Caco-2 (cell line): ENCODE results near the gene SATB1. TPM values are rescaled to one million over a fixed set of nuclear protein-coding genes. Genes with fewer than 3 reads are reported as not detected.

Source experiments
- BruUV-seq: library from RNA; stranded (reverse); fragments of 400-500 nt; replicated peaks from 2 replicates; lab custom pipeline; 2021; lab: Mats Ljungman, UMichigan
- CTCF ChIA-PET: fragments of 300-600 bp; sonication (Branson Sonifier 250); formaldehyde crosslinking; loops from one replicate; lab custom pipeline; 2022; ENCODE audit warnings: antibody characterized with exemption; lab: Charles Lee
- POLR2A ChIA-PET: fragments of 300-600 bp; sonication (Branson Sonifier 250); formaldehyde crosslinking; loops from one replicate; lab custom pipeline; 2022; ENCODE audit warnings: antibody characterized with exemption; lab: Charles Lee
- DNase-seq, 2 experiments: peaks; one replicate each; pipeline versions ENCODE4 v3.0.0 to v3.0.0-alpha.2; 2020 to 2022
- H3K27me3 ChIP-seq: replicated peaks from 2 replicates; pipeline ENCODE4 v1.6.0; 2011; ENCODE audit warnings: low read length; ENCODE audit not compliant: control insufficient read depth, insufficient read depth
- H3K36me3 ChIP-seq: 2 replicates; pipeline ENCODE4 v1.5.1; 2011; ENCODE audit warnings: low read length; ENCODE audit not compliant: control insufficient read depth, insufficient read depth
- H3K4me1 ChIP-seq: fragments of 250-450 bp; sonication (Bioruptor Pico); 2 replicates; pipeline ENCODE4 v1.5.1; 2020; ENCODE audit warnings: mild to moderate bottlenecking
- H3K4me3 ChIP-seq: 2 replicates; pipeline ENCODE4 v1.5.1; 2011; ENCODE audit warnings: low read depth, mild to moderate bottlenecking, control low read depth, low read length
- H3K9me3 ChIP-seq: fragments of 250-450 bp; sonication (Bioruptor Pico); 2 replicates; pipeline ENCODE4 v1.5.1; 2020; ENCODE audit warnings: mild to moderate bottlenecking, moderate library complexity
- H3K27ac Mint-ChIP-seq: one replicate; pipeline ENCODE4 v1.8.0; 2022; ENCODE audit warnings: mixed read lengths; ENCODE audit not compliant: unreplicated experiment
- H3K27me3 Mint-ChIP-seq: one replicate; pipeline ENCODE4 v1.8.0; 2022; ENCODE audit warnings: mixed read lengths; ENCODE audit not compliant: insufficient read depth, unreplicated experiment
- H3K36me3 Mint-ChIP-seq: one replicate; pipeline ENCODE4 v1.8.0; 2022; ENCODE audit warnings: mild to moderate bottlenecking, mixed read lengths; ENCODE audit not compliant: insufficient read depth, unreplicated experiment
- H3K4me1 Mint-ChIP-seq: one replicate; pipeline ENCODE4 v1.8.0; 2022; ENCODE audit warnings: low read depth, mixed read lengths; ENCODE audit not compliant: unreplicated experiment
- H3K4me3 Mint-ChIP-seq: one replicate; pipeline ENCODE4 v1.8.0; 2022; ENCODE audit warnings: mild to moderate bottlenecking, moderate library complexity, mixed read lengths; ENCODE audit not compliant: unreplicated experiment
- H3K9me3 Mint-ChIP-seq: one replicate; pipeline ENCODE4 v1.8.0; 2022; ENCODE audit warnings: mixed read lengths; ENCODE audit not compliant: unreplicated experiment
- intact Hi-C: fragments of 100-400 bp; cut with micrococcal nuclease; formaldehyde crosslinking; loops from one replicate; pipeline ENCODE4 v1.10.0; 2022; ENCODE audit not compliant: unreplicated experiment
- total RNA-seq: library from RNA; stranded (reverse); gene quantifications from 2 replicates; pipeline ENCODE4 v1.2.3, GENCODE V29; 2022
- TF ChIP-seq, protein P1 (sequence below), 2 experiments: fragments of 200-600 bp in 1 of 2; IDR thresholded peaks; 1 replicate in 1 of 2; 2 replicates in 1 of 2; pipeline versions ENCODE4 v1.5.1 to v1.8.0; 2011 to 2022; ENCODE audit warnings: antibody characterized with exemption in 1 of 2, control low read depth in 1 of 2, inconsistent platforms in 1 of 2, low read depth in 1 of 2, low read length in 1 of 2, mild to moderate bottlenecking in 1 of 2, moderate library complexity in 1 of 2; ENCODE audit not compliant: insufficient read depth in 1 of 2, severe bottlenecking in 1 of 2, unreplicated experiment in 1 of 2

SATB1 gene
- total RNA-seq, 1 experiment from 2014 or later: 13.8 TPM

DNA sequence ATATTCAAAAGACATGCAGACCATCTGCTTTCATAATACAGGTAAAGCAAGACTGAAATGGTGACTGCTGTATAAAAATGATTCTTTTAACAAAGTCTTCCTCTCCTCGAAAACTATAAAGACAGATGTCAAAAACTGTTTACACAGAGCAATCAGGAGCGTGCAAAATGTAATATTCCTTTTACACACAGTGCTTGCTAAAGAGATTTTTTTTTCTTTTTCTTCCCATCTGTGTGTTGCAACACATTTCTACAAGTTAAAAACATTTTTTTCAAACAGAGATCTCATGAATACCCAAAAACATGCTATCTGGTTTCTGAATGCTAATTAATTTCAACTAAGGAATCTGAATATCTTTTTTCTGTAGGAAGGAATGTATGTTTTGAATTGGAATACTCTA lies 22.1 kb downstream of the SATB1 start:
- Histone ChIP-seq H3K4me3 (no peak overlapping the region), H3K4me1 (no peaks in the 10 kb centered on the region), H3K36me3 (no peaks in the 10 kb centered on the region), H3K27me3 (no peaks in the 10 kb centered on the region), H3K9me3 (no peaks in the 10 kb centered on the region)
- CTCF ChIA-PET: no interaction called here
- no TSS peak for BruUV-seq
- TF ChIP-seq, protein P1, sequence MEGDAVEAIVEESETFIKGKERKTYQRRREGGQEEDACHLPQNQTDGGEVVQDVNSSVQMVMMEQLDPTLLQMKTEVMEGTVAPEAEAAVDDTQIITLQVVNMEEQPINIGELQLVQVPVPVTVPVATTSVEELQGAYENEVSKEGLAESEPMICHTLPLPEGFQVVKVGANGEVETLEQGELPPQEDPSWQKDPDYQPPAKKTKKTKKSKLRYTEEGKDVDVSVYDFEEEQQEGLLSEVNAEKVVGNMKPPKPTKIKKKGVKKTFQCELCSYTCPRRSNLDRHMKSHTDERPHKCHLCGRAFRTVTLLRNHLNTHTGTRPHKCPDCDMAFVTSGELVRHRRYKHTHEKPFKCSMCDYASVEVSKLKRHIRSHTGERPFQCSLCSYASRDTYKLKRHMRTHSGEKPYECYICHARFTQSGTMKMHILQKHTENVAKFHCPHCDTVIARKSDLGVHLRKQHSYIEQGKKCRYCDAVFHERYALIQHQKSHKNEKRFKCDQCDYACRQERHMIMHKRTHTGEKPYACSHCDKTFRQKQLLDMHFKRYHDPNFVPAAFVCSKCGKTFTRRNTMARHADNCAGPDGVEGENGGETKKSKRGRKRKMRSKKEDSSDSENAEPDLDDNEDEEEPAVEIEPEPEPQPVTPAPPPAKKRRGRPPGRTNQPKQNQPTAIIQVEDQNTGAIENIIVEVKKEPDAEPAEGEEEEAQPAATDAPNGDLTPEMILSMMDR (IDR thresholded peaks at IDR 0.05; ENCODE audit: insufficient read depth in 1 of 2, low read depth in 1 of 2, low read length in 1 of 2, severe bottlenecking in 1 of 2, unreplicated experiment in 1 of 2): no peak
- H3K27ac Mint-ChIP-seq: no peak overlapping the region
- H3K4me1 Mint-ChIP-seq: no peaks in the 10 kb centered on the region
- H3K4me3 Mint-ChIP-seq: no peak overlapping the region
- no peaks in the 10 kb centered on the region for H3K27me3 Mint-ChIP-seq
- intact Hi-C loops: no loop called here
- no peaks in the 10 kb centered on the region for H3K36me3 Mint-ChIP-seq
- no peaks in the 10 kb centered on the region for H3K9me3 Mint-ChIP-seq
- no peak for DNase-seq
- POLR2A ChIA-PET: no interaction called here

DNA sequence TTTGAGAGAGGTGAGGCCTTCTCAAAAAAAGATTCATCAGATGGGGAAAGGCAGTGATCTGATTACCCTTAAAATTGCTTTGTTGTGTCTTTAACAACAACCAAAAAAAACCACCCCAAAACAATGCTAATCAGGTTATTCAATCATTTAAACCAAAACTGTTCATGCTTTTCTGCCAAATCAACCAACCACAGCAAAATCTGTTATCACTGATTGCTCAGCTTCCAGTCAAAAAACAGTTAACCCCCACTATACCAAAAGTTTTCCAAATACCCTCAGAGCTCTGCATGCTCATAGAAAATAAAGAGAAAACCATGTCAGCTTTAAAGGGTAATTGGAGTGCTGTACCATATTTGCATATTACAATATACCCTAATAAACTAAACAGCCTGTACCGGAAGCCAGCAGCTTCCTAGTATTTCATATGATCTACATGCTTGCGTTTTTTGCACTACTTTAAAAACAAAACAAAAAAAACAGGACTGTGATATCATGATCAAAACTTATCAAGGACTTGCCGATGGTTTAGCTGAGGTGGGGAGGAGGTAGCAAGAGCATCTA lies 22.8 kb downstream of the SATB1 start:
- POLR2A ChIA-PET: no interaction called here
- TF ChIP-seq, protein P1 (IDR thresholded peaks at IDR 0.05; ENCODE audit: insufficient read depth in 1 of 2, low read depth in 1 of 2, low read length in 1 of 2, severe bottlenecking in 1 of 2, unreplicated experiment in 1 of 2): no peak

DNA sequence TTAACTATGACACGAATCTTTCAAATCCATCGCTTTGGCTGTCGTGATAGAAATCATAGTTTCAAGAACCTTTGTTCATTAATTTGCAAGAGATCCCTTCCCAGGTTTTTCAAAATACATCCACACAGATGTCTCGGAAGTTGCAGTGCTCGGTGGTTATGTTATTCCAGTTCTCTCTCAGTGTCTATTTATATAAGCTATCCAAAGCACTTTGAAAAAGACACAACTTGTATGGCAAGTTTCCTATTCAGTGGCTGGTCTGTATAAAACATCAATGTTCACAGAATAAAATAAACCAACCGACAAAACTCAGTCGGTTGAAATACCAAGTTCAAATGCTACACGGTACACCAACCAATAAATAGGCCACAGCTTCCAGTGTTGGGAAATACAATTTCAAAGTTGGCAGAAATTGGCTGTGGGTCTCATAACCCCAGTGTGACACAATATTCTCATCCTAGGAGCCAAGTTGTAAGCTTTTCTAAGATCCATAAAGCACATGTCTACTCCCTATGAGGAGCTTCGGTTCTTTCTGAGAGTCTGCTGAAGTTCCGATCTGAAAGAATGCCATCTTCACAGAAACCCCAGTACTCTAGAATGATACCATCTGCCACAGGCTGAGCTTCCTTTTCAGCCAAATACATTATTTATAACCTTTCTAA lies 23.7 kb downstream of the SATB1 start:
- TF ChIP-seq, protein P1 (IDR thresholded peaks at IDR 0.05; ENCODE audit: insufficient read depth in 1 of 2, low read depth in 1 of 2, low read length in 1 of 2, severe bottlenecking in 1 of 2, unreplicated experiment in 1 of 2): no peak
- Mint-ChIP-seq H3K27ac (no peak overlapping the region), H3K4me1 (no peaks in the 10 kb centered on the region), H3K27me3 (no peaks in the 10 kb centered on the region), H3K9me3 (no peaks in the 10 kb centered on the region), H3K4me3 (no peak overlapping the region), H3K36me3 (no peaks in the 10 kb centered on the region)
- H3K36me3 ChIP-seq: no peaks in the 10 kb centered on the region
- no peak overlapping the region for H3K4me3 ChIP-seq
- no peaks in the 10 kb centered on the region for H3K9me3 ChIP-seq
- ChIA-PET POLR2A (no interaction called here), CTCF (no interaction called here)
- no peaks in the 10 kb centered on the region for H3K27me3 ChIP-seq
- no peaks in the 10 kb centered on the region for H3K4me1 ChIP-seq
- no TSS peak for BruUV-seq
- no peak for DNase-seq
- intact Hi-C loops: no loop called here

More for the DNA sequence above, 22.8 kb downstream of the SATB1 start:
- no TSS peak for BruUV-seq
- no peak overlapping the region for H3K27ac Mint-ChIP-seq
- DNase-seq: no peak
- no peaks in the 10 kb centered on the region for H3K4me1 Mint-ChIP-seq
- Histone ChIP-seq H3K4me3 (no peak overlapping the region), H3K9me3 (no peaks in the 10 kb centered on the region), H3K36me3 (no peaks in the 10 kb centered on the region), H3K4me1 (no peaks in the 10 kb centered on the region), H3K27me3 (no peaks in the 10 kb centered on the region)
- no peak overlapping the region for H3K4me3 Mint-ChIP-seq
- no peaks in the 10 kb centered on the region for H3K27me3 Mint-ChIP-seq
- intact Hi-C loops: no loop called here
- CTCF ChIA-PET: no interaction called here
- H3K9me3 Mint-ChIP-seq: no peaks in the 10 kb centered on the region
- H3K36me3 Mint-ChIP-seq: no peaks in the 10 kb centered on the region
